B cell (primary cell): Measurements from ENCODE around the gene NCOA7. TPM values are rescaled to one million over a fixed set of nuclear protein-coding genes. Genes with fewer than 3 reads are reported as not detected.

Source experiments
- ATAC-seq: fragments of 200-7000 bp; cut with Tn5 transposase; one replicate; pipeline ENCODE4 v1.10.0; 2021; ENCODE audit warnings: low read depth, mild to moderate bottlenecking, moderate number of reproducible peaks, moderate library complexity
- CTCF ChIA-PET: fragments of 350-600 bp; sonication (Branson Sonifier 250); formaldehyde crosslinking; loops from one replicate; lab custom pipeline; 2021; ENCODE audit warnings: antibody characterized with exemption, inconsistent platforms; lab: Charles Lee
- POLR2A ChIA-PET: fragments of 350-600 bp; sonication (Branson Sonifier 250); formaldehyde crosslinking; loops from one replicate; lab custom pipeline; 2021; ENCODE audit warnings: antibody characterized with exemption; lab: Charles Lee
- DNase-seq: peaks from one replicate; pipeline ENCODE4 v3.0.0; 2013
- H2AFZ ChIP-seq: 2 replicates; pipeline ENCODE4 v1.6.1; 2012; ENCODE audit warnings: mild to moderate bottlenecking, low read depth, low read length; ENCODE audit not compliant: insufficient read depth, poor library complexity, severe bottlenecking
- H3K27ac ChIP-seq, 2 donors: 1 replicate in 1 of 2; 2 replicates in 1 of 2; pipeline ENCODE4 v1.5.1; 2012 to 2013; ENCODE audit warnings: low read length in 2 of 2, mild to moderate bottlenecking in 2 of 2, moderate library complexity in 1 of 2
- H3K27me3 ChIP-seq, 4 experiments: fragments of 200-600 bp in 1 of 4; sonication (generic) in 1 of 4; replicated peaks in 1 of 4; 1 replicate in 2 of 4; 2 replicates in 2 of 4; pipeline versions ENCODE4 v1.6.1 to v1.7.0; 2013 to 2016; ENCODE audit warnings: low read length in 3 of 4, mild to moderate bottlenecking in 2 of 4, mixed read lengths in 1 of 4, moderate library complexity in 1 of 4; ENCODE audit not compliant: insufficient read depth in 4 of 4, control insufficient read depth in 3 of 4; ENCODE audit errors: control extremely low read depth in 1 of 4
- H3K36me3 ChIP-seq, 2 experiments: replicated peaks in 1 of 2; 1 replicate in 1 of 2; 2 replicates in 1 of 2; pipeline versions ENCODE4 v1.6.1 to v1.7.1; 2013; ENCODE audit warnings: low read length in 1 of 2; ENCODE audit not compliant: insufficient read depth in 2 of 2, control insufficient read depth in 1 of 2; ENCODE audit errors: control extremely low read depth in 1 of 2, extremely low read depth in 1 of 2
- H3K4me1 ChIP-seq, 2 donors: fragments of 200-600 bp in 1 of 2; sonication (generic) in 1 of 2; 1 replicate in 1 of 2; 2 replicates in 1 of 2; pipeline versions ENCODE4 v1.5.1 to v1.6.1; 2013 to 2017; ENCODE audit warnings: low read length in 2 of 2; ENCODE audit not compliant: control insufficient read depth in 2 of 2, insufficient read depth in 2 of 2
- H3K4me2 ChIP-seq: replicated peaks from 2 replicates; pipeline ENCODE3; 2012; ENCODE audit warnings: mild to moderate bottlenecking, low read depth, low read length; ENCODE audit not compliant: poor library complexity, severe bottlenecking
- H3K4me3 ChIP-seq, 5 experiments: fragments of 200-600 bp in 1 of 5; sonication (generic) in 1 of 5; 1 replicate in 3 of 5; 2 replicates in 2 of 5; pipeline versions ENCODE4 v1.5.1 to v1.7.0; 2011 to 2016; ENCODE audit warnings: low read length in 4 of 5, mild to moderate bottlenecking in 4 of 5, low read depth in 2 of 5, control low read depth in 1 of 5, moderate library complexity in 1 of 5; ENCODE audit not compliant: insufficient read depth in 1 of 5; ENCODE audit errors: control extremely low read depth in 1 of 5, extremely low read depth in 1 of 5
- H3K79me2 ChIP-seq: fragments of 200-600 bp; sonication (generic); one replicate; pipeline ENCODE4 v1.6.0; 2016; ENCODE audit warnings: low read length; ENCODE audit not compliant: control insufficient read depth, insufficient read depth
- H3K9ac ChIP-seq: fragments of 200-600 bp; sonication (generic); 2 replicates; pipeline ENCODE4 v1.6.1; 2017; ENCODE audit warnings: mild to moderate bottlenecking, low read length, moderate library complexity
- H3K9me3 ChIP-seq, 3 donors: one replicate each; pipeline versions ENCODE4 v1.6.1 to v1.7.1; 2013; ENCODE audit warnings: low read length in 2 of 3; ENCODE audit not compliant: control insufficient read depth in 2 of 3, insufficient read depth in 1 of 3; ENCODE audit errors: control extremely low read depth in 1 of 3
- H4K20me1 ChIP-seq: 2 replicates; pipeline ENCODE4 v1.6.0; 2012; ENCODE audit warnings: mild to moderate bottlenecking, low read length; ENCODE audit not compliant: insufficient read depth, control insufficient read depth, poor library complexity, severe bottlenecking
- H3K27ac Mint-ChIP-seq: one replicate; pipeline ENCODE4 v1.8.0; 2021; ENCODE audit warnings: mixed read lengths
- H3K27me3 Mint-ChIP-seq: one replicate; pipeline ENCODE4 v1.8.0; 2021; ENCODE audit warnings: mixed read lengths
- H3K4me1 Mint-ChIP-seq: one replicate; pipeline ENCODE4 v1.8.0; 2021; ENCODE audit warnings: mixed read lengths
- H3K4me3 Mint-ChIP-seq: one replicate; pipeline ENCODE4 v1.8.0; 2021; ENCODE audit warnings: mixed read lengths
- H3K9me3 Mint-ChIP-seq: one replicate; pipeline ENCODE4 v1.8.0; 2022; ENCODE audit warnings: mixed read lengths; ENCODE audit not compliant: insufficient read depth
- CTCF ChIP-seq: fragments of 200-600 bp; IDR thresholded peaks from one replicate; pipeline ENCODE4 v1.8.0; 2022; ENCODE audit warnings: antibody characterized with exemption, mild to moderate bottlenecking
- EZH2 ChIP-seq: IDR thresholded peaks from 2 replicates; pipeline ENCODE4 v1.6.1; 2012; ENCODE audit warnings: borderline replicate concordance, low read depth, mild to moderate bottlenecking, moderate library complexity, low read length; ENCODE audit not compliant: insufficient read depth, poor library complexity, severe bottlenecking
- WGBS: methylation state at CpG from one replicate; pipeline ENCODE4 v1.1.5; 2013; ENCODE audit warnings: missing lambda C conversion rate; ENCODE audit not compliant: insufficient coverage; 5-methylcytosine and 5-hydroxymethylcytosine counted together
- intact Hi-C: fragments of 100-400 bp; cut with micrococcal nuclease; formaldehyde crosslinking; loops from one replicate; pipeline ENCODE4 v1.10.0; 2022
- polyA plus RNA-seq: library from polyadenylated mRNA; depleted of rRNA; stranded (reverse); fragments of >200 nt; gene quantifications from 2 replicates; pipeline ENCODE4 v1.2.3, GENCODE V29; 2012
- total RNA-seq, 2 donors: library from RNA; stranded (reverse); fragments of 120-200 nt in 1 of 2; gene quantifications; 1 replicate in 1 of 2; 2 replicates in 1 of 2; pipeline versions ENCODE4 v1.2.3 to v1.2.4, GENCODE V29; 2013 to 2022

The NCOA7 gene
- total and polyA plus RNA-seq, 2 donors (not counting 1 experiment from before 2014, with no cell fraction given), result 10.9 to 27.4 TPM

GRCh38 chr6:125957845-125958244 is 167.1 kb downstream of the NCOA7 start:
- Histone ChIP-seq H3K27ac (peak overlapping the region in 1 of 2 donors; percentile 97), H3K27me3 (no peaks in the 10 kb centered on the region), H3K9me3 (no peaks in the 10 kb centered on the region), H3K4me3 (peak overlapping the region; percentile 50 to 96 (median 87)), H3K79me2 (peaks cover 66% of the 10 kb centered on the region), H3K4me1 (peaks cover 27% of the 10 kb centered on the region in 2 donors), H3K4me2 (peak overlapping the region; percentile 89), H2AFZ (peak overlapping the region; percentile 96), H3K9ac (peak overlapping the region; percentile 99), H4K20me1 (peaks cover 37% of the 10 kb centered on the region), H3K36me3 (peaks cover 2 to 16% of the 10 kb centered on the region in 2 experiments)
- H3K4me1 Mint-ChIP-seq, result peaks cover 8% of the 10 kb centered on the region
- DNase-seq (no peak), ATAC-seq (no peak)
- no peak for TF ChIP-seq CTCF
- TF ChIP-seq EZH2, result no peak
- 18% methylated on average over 4 of the region's 4 CpGs for WGBS
- H3K4me3 Mint-ChIP-seq, result no peak overlapping the region
- H3K27ac Mint-ChIP-seq, result no peak overlapping the region
- intact Hi-C loops, result loop anchor here (2.0 kb wide), 1 partner anchor 655 kb away; no protein-coding TSS in a partner anchor
- peaks cover 3% of the 10 kb centered on the region for H3K27me3 Mint-ChIP-seq
- H3K9me3 Mint-ChIP-seq, result no peaks in the 10 kb centered on the region
- POLR2A ChIA-PET, result interaction anchor here (2.6 to 3.2 kb wide), 2 partner anchors 28 to 167 kb away, joined by 12 to 22 read pairs; partner anchors contain the start of genes NCOA7 and TRMT11
- CTCF ChIA-PET, result interaction anchor here (0.8 to 7.3 kb wide), 9 partner anchors 10 to 647 kb away, joined by 3 to 130 read pairs (median 17); partner anchors contain the start of genes NCOA7 and TRMT11

GRCh38 chr6:125959041-125959440 is 168.3 kb downstream of the NCOA7 start:
- intact Hi-C loops, result no loop called here
- ChIA-PET POLR2A (interaction anchor here (3.2 kb wide), 1 partner anchor 168 kb away, joined by 22 read pairs; the partner anchor contains the start of gene NCOA7), CTCF (interaction anchor here (1.4 to 4.2 kb wide), 4 partner anchors 11 to 179 kb away, joined by 3 to 46 read pairs (median 24); no protein-coding TSS in a partner anchor)
- peaks cover 42% of the 10 kb centered on the region for H4K20me1 ChIP-seq
- H3K27me3 Mint-ChIP-seq, result no peaks in the 10 kb centered on the region
- H3K27ac ChIP-seq, result peak overlapping the region in 1 of 2 donors; percentile 6
- H3K4me3 ChIP-seq, result no peak overlapping the region
- H3K79me2 ChIP-seq, result peaks cover 73% of the 10 kb centered on the region
- WGBS, result 100% methylated on average over 2 of the region's 4 CpGs
- H3K9ac ChIP-seq, result no peak overlapping the region
- ATAC-seq (no peak), DNase-seq (no peak)
- H3K36me3 ChIP-seq, result peaks cover 4 to 16% of the 10 kb centered on the region in 2 experiments
- no peak overlapping the region for H3K27ac Mint-ChIP-seq
- H3K4me3 Mint-ChIP-seq, result no peak overlapping the region
- H3K9me3 ChIP-seq, result no peaks in the 10 kb centered on the region
- H3K9me3 Mint-ChIP-seq, result no peaks in the 10 kb centered on the region
- peaks cover 14% of the 10 kb centered on the region for H3K4me1 Mint-ChIP-seq
- H3K4me2 ChIP-seq, result no peak overlapping the region
- H2AFZ ChIP-seq, result no peak overlapping the region
- TF ChIP-seq EZH2, result no peak
- no peak for TF ChIP-seq CTCF
- H3K4me1 ChIP-seq, result peaks cover 27% of the 10 kb centered on the region in 2 donors
- H3K27me3 ChIP-seq, result no peaks in the 10 kb centered on the region
